ENCODE measurements around the gene TSHZ2. TPM values are rescaled to one million over a fixed set of nuclear protein-coding genes. Genes with fewer than 3 reads are reported as not detected.

Gene TSHZ2
- total RNA-seq, 1 experiment from 2014 or later: 0.07 TPM

GRCh38 chr20:53170196-53170595 is 198.0 kb downstream of the TSHZ2 start:
- H3K4me2 ChIP-seq (ENCODE audit: low read length): no peak overlapping the region
- ATAC-seq (no peak), DNase-seq (ENCODE audit: low read depth, low spot score) (no peak)
- ChIA-PET POLR2A (no interaction called here), RAD21 (ENCODE audit: low non-redundant PET in 1 of 2, low total read pairs in 2 of 2, uncharacterized antibody in 2 of 2, unreplicated experiment in 2 of 2) (no interaction called here), CTCF (no interaction called here)
- no peaks in the 10 kb centered on the region for H3K36me3 ChIP-seq (ENCODE audit: control insufficient read depth in 1 of 2, insufficient read depth in 2 of 2, low read length in 2 of 2)
- no peaks in the 10 kb centered on the region for H3K4me1 ChIP-seq (ENCODE audit: control insufficient read depth in 1 of 2, insufficient read depth in 2 of 2, low read length in 2 of 2)
- H3K79me2 ChIP-seq (ENCODE audit: insufficient read depth, low read length): no peaks in the 10 kb centered on the region
- no peak overlapping the region for H3K9ac ChIP-seq (ENCODE audit: low read length)
- intact Hi-C loops (cut with micrococcal nuclease): no loop called here
- no peak overlapping the region for H2AFZ ChIP-seq (ENCODE audit: low read depth, low read length, poor library complexity, severe bottlenecking)
- TF ChIP-seq SRF (IDR thresholded peaks at IDR 0.05; ENCODE audit: low read depth) (no peak), EGR1 (IDR thresholded peaks at IDR 0.05; ENCODE audit: low read depth) (no peak), RAD21 (IDR thresholded peaks at IDR 0.05; ENCODE audit: low read depth) (no peak), EZH2phosphoT487 (IDR thresholded peaks at IDR 0.05; ENCODE audit: borderline replicate concordance) (no peak)
- no peaks in the 10 kb centered on the region for H3K9me3 ChIP-seq (ENCODE audit: control insufficient read depth in 1 of 2, insufficient read depth in 1 of 2, low read depth in 1 of 2, low read length in 2 of 2)
- no TSS peak for BruUV-seq (replicated peaks)
- no peak overlapping the region for H3K4me3 ChIP-seq (replicated peaks in 1 of 2; ENCODE audit: low read depth in 1 of 2, low read length in 2 of 2)
- no peak overlapping the region for H3K27ac ChIP-seq (ENCODE audit: low read depth, low read length)
- no peaks in the 10 kb centered on the region; the same call in 1 of the 2 replicates for H4K20me1 ChIP-seq (ENCODE audit: insufficient read depth)
- no peaks in the 10 kb centered on the region for H3K9me2 ChIP-seq (ENCODE audit: insufficient read depth)
- H3K27me3 ChIP-seq (ENCODE audit: insufficient read depth, low read length): peaks cover 35% of the 10 kb centered on the region

DNA sequence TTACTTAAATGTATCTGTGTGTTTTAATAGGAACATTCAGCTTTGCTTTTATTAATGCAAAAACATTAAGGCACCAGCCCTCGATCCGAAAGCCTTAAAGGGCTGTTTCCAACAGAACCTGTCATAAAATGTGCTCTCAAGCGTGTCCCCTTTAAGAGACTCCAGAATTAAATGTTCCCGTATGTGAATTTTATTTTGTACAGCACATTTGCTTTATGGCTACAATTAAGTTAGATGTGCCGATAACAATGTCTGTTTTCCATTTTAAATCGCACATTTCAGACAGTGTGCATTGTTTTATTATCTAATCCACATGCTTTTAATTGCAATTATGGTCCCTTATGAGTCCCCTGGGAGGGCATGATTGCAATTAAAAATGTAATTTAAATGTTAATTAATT is 198.9 kb downstream of the TSHZ2 start:
- H3K4me1 ChIP-seq (ENCODE audit: control insufficient read depth in 1 of 2, insufficient read depth in 2 of 2, low read length in 2 of 2): no peaks in the 10 kb centered on the region
- ChIA-PET RAD21 (ENCODE audit: low non-redundant PET in 1 of 2, low total read pairs in 2 of 2, uncharacterized antibody in 2 of 2, unreplicated experiment in 2 of 2) (no interaction called here), POLR2A (no interaction called here), CTCF (no interaction called here)
- no peak overlapping the region for H2AFZ ChIP-seq (ENCODE audit: low read depth, low read length, poor library complexity, severe bottlenecking)
- no peaks in the 10 kb centered on the region for H3K9me2 ChIP-seq (ENCODE audit: insufficient read depth)
- no peaks in the 10 kb centered on the region for H3K79me2 ChIP-seq (ENCODE audit: insufficient read depth, low read length)
- no peak for ATAC-seq
- H3K27me3 ChIP-seq (ENCODE audit: insufficient read depth, low read length): peaks cover 43% of the 10 kb centered on the region
- TF ChIP-seq ATF3 (IDR thresholded peaks at IDR 0.05) (no peak), EZH2 (IDR thresholded peaks at IDR 0.05) (no peak), ZFX (IDR thresholded peaks at IDR 0.05) (no peak), POLR2AphosphoS5 (IDR thresholded peaks at IDR 0.05; ENCODE audit: low read depth, low read length) (no peak), TCF7L2 (IDR thresholded peaks at IDR 0.05; ENCODE audit: borderline replicate concordance, extremely low read depth, insufficient read depth, insufficient read length) (no peak), REST (IDR thresholded peaks at IDR 0.05; ENCODE audit: low read depth) (no peak), FOSL1 (IDR thresholded peaks at IDR 0.05; ENCODE audit: low read depth) (no peak), EZH2phosphoT487 (IDR thresholded peaks at IDR 0.05; ENCODE audit: borderline replicate concordance) (no peak), SRF (IDR thresholded peaks at IDR 0.05; ENCODE audit: low read depth) (no peak), ELF1 (IDR thresholded peaks at IDR 0.05; ENCODE audit: borderline replicate concordance, low read depth) (no peak), CTCF (IDR thresholded peaks at IDR 0.05 in 2 of 3, conservative IDR thresholded peaks at IDR 0.05 in 1 of 3; ENCODE audit: borderline replicate concordance in 1 of 3, insufficient read depth in 1 of 3, low read depth in 2 of 3, low read length in 2 of 3) (no peak), JUND (IDR thresholded peaks at IDR 0.05) (no peak), SP1 (IDR thresholded peaks at IDR 0.05; ENCODE audit: low read depth) (no peak), POLR2A (IDR thresholded peaks at IDR 0.05; ENCODE audit: borderline replicate concordance, extremely low read depth, insufficient read depth, insufficient read length) (no peak), CEBPB (IDR thresholded peaks at IDR 0.05; ENCODE audit: low read depth) (no peak), RAD21 (IDR thresholded peaks at IDR 0.05; ENCODE audit: low read depth) (no peak), SIN3A (IDR thresholded peaks at IDR 0.05; ENCODE audit: low read depth) (no peak)
- H3K4me3 ChIP-seq (replicated peaks in 1 of 2; ENCODE audit: low read depth in 1 of 2, low read length in 2 of 2): no peak overlapping the region
- H3K36me3 ChIP-seq (ENCODE audit: control insufficient read depth in 1 of 2, insufficient read depth in 2 of 2, low read length in 2 of 2): no peaks in the 10 kb centered on the region
- intact Hi-C loops (cut with micrococcal nuclease): no loop called here
- H3K9ac ChIP-seq (ENCODE audit: low read length): no peak overlapping the region
- no peaks in the 10 kb centered on the region; the same call in 1 of the 2 replicates for H4K20me1 ChIP-seq (ENCODE audit: insufficient read depth)
- no peak overlapping the region for H3K27ac ChIP-seq (ENCODE audit: low read depth, low read length)
- DNase-seq (ENCODE audit: low read depth, low spot score): no peak
- H3K4me2 ChIP-seq (ENCODE audit: low read length): no peak overlapping the region
- no peaks in the 10 kb centered on the region for H3K9me3 ChIP-seq (ENCODE audit: control insufficient read depth in 1 of 2, insufficient read depth in 1 of 2, low read depth in 1 of 2, low read length in 2 of 2)
- no TSS peak for BruUV-seq (replicated peaks)

Data from HCT116 (cell line).